HEK293 (cell line): ENCODE results near the gene SRP9.

Experiments used
- REPIN1 ChIP-seq: fragments of 450-650 bp; formaldehyde crosslinking; IDR thresholded peaks from 2 replicates; pipeline ENCODE4 v1.5.1; 2017; ENCODE audit warnings: missing biosample characterization, missing genetic modification characterization, low read depth
- YY1 ChIP-seq: fragments of 450-650 bp; formaldehyde crosslinking; IDR thresholded peaks from 2 replicates; pipeline ENCODE4 v1.5.1; 2018; ENCODE audit warnings: missing biosample characterization, missing genetic modification characterization
- ZFP37 ChIP-seq: fragments of 450-650 bp; formaldehyde crosslinking; IDR thresholded peaks from 2 replicates; pipeline ENCODE4 v1.5.1; 2016; ENCODE audit warnings: missing biosample characterization, missing genetic modification characterization
- ZNF416 ChIP-seq: fragments of 450-650 bp; formaldehyde crosslinking; IDR thresholded peaks from 2 replicates; pipeline ENCODE4 v1.5.1; 2016; ENCODE audit warnings: missing biosample characterization, missing genetic modification characterization
- ZNF501 ChIP-seq: fragments of 450-650 bp; formaldehyde crosslinking; IDR thresholded peaks from 2 replicates; pipeline ENCODE4 v1.5.1; 2016; ENCODE audit warnings: missing biosample characterization, missing genetic modification characterization
- ZNF549 ChIP-seq: fragments of 450-650 bp; IDR thresholded peaks from 2 replicates; pipeline ENCODE4 v1.5.1; 2018; ENCODE audit warnings: missing biosample characterization, missing genetic modification characterization, mild to moderate bottlenecking, inconsistent platforms, moderate library complexity
- ZNF600 ChIP-seq: fragments of 450-650 bp; formaldehyde crosslinking; IDR thresholded peaks from 2 replicates; pipeline ENCODE4 v1.5.1; 2016; ENCODE audit warnings: missing biosample characterization, missing genetic modification characterization
- ZNF624 ChIP-seq: fragments of 450-650 bp; formaldehyde crosslinking; IDR thresholded peaks from 2 replicates; pipeline ENCODE4 v1.5.1; 2017; ENCODE audit warnings: missing biosample characterization, missing genetic modification characterization
- ZNF843 ChIP-seq: fragments of 450-650 bp; formaldehyde crosslinking; IDR thresholded peaks from 2 replicates; pipeline ENCODE4 v1.5.1; 2016; ENCODE audit warnings: missing biosample characterization, missing genetic modification characterization
- TF ChIP-seq, protein P1 (sequence below): fragments of 450-650 bp; formaldehyde crosslinking; IDR thresholded peaks from 2 replicates; pipeline ENCODE4 v1.5.1; 2016; ENCODE audit warnings: missing biosample characterization, missing genetic modification characterization
- TF ChIP-seq, protein P2 (sequence below): fragments of 450-650 bp; formaldehyde crosslinking; IDR thresholded peaks from 2 replicates; pipeline ENCODE4 v1.5.1; 2016; ENCODE audit warnings: missing biosample characterization, missing genetic modification characterization
- TF ChIP-seq, protein P3 (sequence below): sonication (generic); formaldehyde crosslinking; IDR thresholded peaks from 2 replicates; pipeline ENCODE4 v1.8.1; 2022; ENCODE audit warnings: mild to moderate bottlenecking, moderate library complexity, missing genetic modification reagents

DNA sequence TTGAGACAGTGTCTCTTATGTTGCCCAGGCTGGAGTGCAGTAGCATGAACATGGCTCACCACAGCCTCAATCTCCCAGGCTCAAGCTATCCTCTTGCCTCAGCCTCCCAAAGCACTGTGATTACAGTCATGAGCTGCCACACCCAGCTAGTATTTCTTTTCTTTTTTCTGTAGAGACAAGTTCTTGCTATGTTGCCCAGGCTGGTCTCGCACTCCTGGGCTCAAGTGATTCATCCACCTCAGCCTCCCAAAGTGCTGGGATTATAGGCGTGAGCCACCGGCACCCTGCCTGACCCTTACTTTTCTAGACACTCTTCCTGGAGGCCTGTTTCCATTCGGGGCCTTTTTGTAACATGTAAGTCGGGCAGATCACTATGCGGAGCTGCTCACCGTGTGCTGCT is 30.1 kb upstream of the SRP9 start:
- TF ChIP-seq, protein P1, sequence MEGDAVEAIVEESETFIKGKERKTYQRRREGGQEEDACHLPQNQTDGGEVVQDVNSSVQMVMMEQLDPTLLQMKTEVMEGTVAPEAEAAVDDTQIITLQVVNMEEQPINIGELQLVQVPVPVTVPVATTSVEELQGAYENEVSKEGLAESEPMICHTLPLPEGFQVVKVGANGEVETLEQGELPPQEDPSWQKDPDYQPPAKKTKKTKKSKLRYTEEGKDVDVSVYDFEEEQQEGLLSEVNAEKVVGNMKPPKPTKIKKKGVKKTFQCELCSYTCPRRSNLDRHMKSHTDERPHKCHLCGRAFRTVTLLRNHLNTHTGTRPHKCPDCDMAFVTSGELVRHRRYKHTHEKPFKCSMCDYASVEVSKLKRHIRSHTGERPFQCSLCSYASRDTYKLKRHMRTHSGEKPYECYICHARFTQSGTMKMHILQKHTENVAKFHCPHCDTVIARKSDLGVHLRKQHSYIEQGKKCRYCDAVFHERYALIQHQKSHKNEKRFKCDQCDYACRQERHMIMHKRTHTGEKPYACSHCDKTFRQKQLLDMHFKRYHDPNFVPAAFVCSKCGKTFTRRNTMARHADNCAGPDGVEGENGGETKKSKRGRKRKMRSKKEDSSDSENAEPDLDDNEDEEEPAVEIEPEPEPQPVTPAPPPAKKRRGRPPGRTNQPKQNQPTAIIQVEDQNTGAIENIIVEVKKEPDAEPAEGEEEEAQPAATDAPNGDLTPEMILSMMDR (tag by site-specific recombination): no peak
- TF ChIP-seq REPIN1 (tag by site-specific recombination): no peak
- TF ChIP-seq ZNF624 (tag by site-specific recombination): no peak
- no peak for TF ChIP-seq ZNF416 (tag by site-specific recombination)
- no peak for TF ChIP-seq ZNF549 (tag by site-specific recombination)
- no peak for TF ChIP-seq ZNF843 (tag by site-specific recombination)
- TF ChIP-seq, protein P2, sequence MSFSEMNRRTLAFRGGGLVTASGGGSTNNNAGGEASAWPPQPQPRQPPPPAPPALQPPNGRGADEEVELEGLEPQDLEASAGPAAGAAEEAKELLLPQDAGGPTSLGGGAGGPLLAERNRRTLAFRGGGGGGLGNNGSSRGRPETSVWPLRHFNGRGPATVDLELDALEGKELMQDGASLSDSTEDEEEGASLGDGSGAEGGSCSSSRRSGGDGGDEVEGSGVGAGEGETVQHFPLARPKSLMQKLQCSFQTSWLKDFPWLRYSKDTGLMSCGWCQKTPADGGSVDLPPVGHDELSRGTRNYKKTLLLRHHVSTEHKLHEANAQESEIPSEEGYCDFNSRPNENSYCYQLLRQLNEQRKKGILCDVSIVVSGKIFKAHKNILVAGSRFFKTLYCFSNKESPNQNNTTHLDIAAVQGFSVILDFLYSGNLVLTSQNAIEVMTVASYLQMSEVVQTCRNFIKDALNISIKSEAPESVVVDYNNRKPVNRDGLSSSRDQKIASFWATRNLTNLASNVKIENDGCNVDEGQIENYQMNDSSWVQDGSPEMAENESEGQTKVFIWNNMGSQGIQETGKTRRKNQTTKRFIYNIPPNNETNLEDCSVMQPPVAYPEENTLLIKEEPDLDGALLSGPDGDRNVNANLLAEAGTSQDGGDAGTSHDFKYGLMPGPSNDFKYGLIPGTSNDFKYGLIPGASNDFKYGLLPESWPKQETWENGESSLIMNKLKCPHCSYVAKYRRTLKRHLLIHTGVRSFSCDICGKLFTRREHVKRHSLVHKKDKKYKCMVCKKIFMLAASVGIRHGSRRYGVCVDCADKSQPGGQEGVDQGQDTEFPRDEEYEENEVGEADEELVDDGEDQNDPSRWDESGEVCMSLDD (tag by site-specific recombination): no peak
- TF ChIP-seq ZNF600 (tag by site-specific recombination): no peak
- TF ChIP-seq ZNF501 (tag by site-specific recombination): no peak
- TF ChIP-seq ZFP37: no peak
- TF ChIP-seq YY1 (tag by site-specific recombination): no peak
- TF ChIP-seq, protein P3, sequence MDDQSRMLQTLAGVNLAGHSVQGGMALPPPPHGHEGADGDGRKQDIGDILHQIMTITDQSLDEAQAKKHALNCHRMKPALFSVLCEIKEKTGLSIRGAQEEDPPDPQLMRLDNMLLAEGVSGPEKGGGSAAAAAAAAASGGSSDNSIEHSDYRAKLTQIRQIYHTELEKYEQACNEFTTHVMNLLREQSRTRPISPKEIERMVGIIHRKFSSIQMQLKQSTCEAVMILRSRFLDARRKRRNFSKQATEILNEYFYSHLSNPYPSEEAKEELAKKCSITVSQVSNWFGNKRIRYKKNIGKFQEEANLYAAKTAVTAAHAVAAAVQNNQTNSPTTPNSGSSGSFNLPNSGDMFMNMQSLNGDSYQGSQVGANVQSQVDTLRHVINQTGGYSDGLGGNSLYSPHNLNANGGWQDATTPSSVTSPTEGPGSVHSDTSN (CRISPR knock-in tag): no peak
